Neural cell (in vitro differentiated cells): ENCODE measurements around the gene ACOT7.

ENCODE experiments used
- CTCF ChIP-seq: fragments of 450-650 bp; IDR thresholded peaks from 2 replicates; pipeline ENCODE4 v1.5.1; 2014; ENCODE audit warnings: antibody characterized with exemption, mild to moderate bottlenecking, moderate library complexity; ENCODE audit not compliant: poor library complexity, severe bottlenecking
- EP300 ChIP-seq: fragments of 450-650 bp; conservative IDR thresholded peaks from 2 replicates; pipeline ENCODE4 v1.6.1; 2014; ENCODE audit warnings: antibody characterized with exemption, mild to moderate bottlenecking, moderate library complexity; ENCODE audit not compliant: poor library complexity, severe bottlenecking
- EZH2 ChIP-seq: fragments of 200-600, 300-800 bp; shearing (Covaris generic), sonication (generic); IDR thresholded peaks from 2 replicates; pipeline ENCODE4 v1.6.1; 2014; ENCODE audit warnings: antibody characterized with exemption, low read length, borderline replicate concordance, mild to moderate bottlenecking; ENCODE audit not compliant: insufficient read depth, poor library complexity, severe bottlenecking
- MXI1 ChIP-seq: fragments of 450-650 bp; conservative IDR thresholded peaks from 2 replicates; pipeline ENCODE4 v1.6.1; 2014; ENCODE audit warnings: antibody characterized with exemption, mild to moderate bottlenecking; ENCODE audit not compliant: poor library complexity, severe bottlenecking
- POLR2AphosphoS5 ChIP-seq: IDR thresholded peaks from 2 replicates; pipeline ENCODE4 v1.6.1; 2012
- RAD21 ChIP-seq: fragments of 450-650 bp; conservative IDR thresholded peaks from 2 replicates; pipeline ENCODE4 v1.6.1; 2014; ENCODE audit warnings: antibody characterized with exemption, mild to moderate bottlenecking, moderate library complexity
- REST ChIP-seq: IDR thresholded peaks from 2 replicates; pipeline ENCODE4 v1.6.1; 2012; ENCODE audit warnings: borderline replicate concordance
- TAF1 ChIP-seq: IDR thresholded peaks from 2 replicates; pipeline ENCODE4 v1.6.1; 2012; ENCODE audit warnings: low read depth

GRCh38 chr1:6426277-6426971, 32.9 kb upstream of the ACOT7 start:
- no peak for TF ChIP-seq RAD21
- no peak for TF ChIP-seq CTCF
- TF ChIP-seq MXI1 = no peak
- no peak for TF ChIP-seq REST
- no peak for TF ChIP-seq EZH2
- no peak for TF ChIP-seq TAF1
- TF ChIP-seq POLR2AphosphoS5 = no peak
- TF ChIP-seq EP300 = no peak
